GM08714 (cell line): Measurements from ENCODE around the gene PTK6.
"Not testable (repeated sequence)": the region's sequence is repeated elsewhere in the genome, so short reads cannot be mapped to it uniquely, and the experiment has no call there.

Experiments
- H3K4me3 ChIP-seq: fragments of 200-500 bp; sonication (Bioruptor generic); 2 replicates; pipeline ENCODE4 v1.5.1; 2014; ENCODE audit warnings: mild to moderate bottlenecking, low read length, inconsistent platforms
- ZNF274 ChIP-seq: IDR thresholded peaks from 2 replicates; pipeline ENCODE4 v1.6.1; 2012; ENCODE audit warnings: mild to moderate bottlenecking, low read depth, low read length

Gene PTK6

DNA sequence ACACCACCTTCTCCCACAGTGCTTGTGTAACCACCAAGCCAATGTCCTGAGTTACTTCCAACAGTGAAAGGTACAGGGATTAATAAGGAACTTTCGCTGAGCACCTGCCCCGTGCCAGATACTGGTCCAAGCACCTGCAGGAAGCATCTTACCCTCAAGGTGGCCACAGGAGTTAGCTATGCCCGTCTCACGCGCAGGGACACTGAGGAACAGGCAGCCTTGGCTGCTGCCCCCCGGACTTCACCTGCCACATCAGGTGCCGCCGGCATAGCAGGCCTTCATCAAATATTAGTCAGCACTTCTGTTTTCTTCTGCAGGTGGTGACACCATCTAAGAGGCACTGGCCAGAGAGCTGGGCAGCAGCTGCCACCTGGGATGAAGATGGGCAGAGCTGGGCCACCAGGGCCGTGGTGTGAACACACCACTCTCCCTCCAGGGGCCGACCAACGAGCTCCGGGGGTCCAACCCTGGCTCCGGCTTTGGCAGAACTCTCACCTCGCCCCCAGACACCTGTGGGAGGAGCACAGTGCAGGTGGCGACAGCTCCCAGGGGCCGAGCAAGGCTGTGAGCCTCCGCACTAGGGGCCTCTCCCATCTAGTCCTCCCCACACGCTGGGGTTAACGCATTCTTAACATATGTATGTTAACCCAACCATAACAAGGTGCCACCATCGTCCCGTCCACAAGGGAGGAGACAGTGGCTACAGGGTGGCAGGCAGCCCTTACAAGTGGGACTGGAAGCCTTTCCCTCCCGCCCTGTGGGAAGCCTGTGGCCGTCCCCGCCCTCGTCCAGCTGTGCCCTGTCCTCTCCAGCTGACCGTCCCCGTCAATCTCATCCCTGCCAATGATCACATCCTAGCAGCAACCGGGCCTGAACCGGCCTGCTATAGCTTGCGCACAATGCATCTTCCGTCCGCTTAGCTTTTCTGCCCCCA lies 19.5 kb downstream of the PTK6 start:
- no peak overlapping the region for H3K4me3 ChIP-seq
- no peak for TF ChIP-seq ZNF274

- H3K4me3 ChIP-seq, result not testable (repeated sequence)
Measured at GRCh38 chr20:63514520-63514919, 22.7 kb downstream of the PTK6 start.

DNA sequence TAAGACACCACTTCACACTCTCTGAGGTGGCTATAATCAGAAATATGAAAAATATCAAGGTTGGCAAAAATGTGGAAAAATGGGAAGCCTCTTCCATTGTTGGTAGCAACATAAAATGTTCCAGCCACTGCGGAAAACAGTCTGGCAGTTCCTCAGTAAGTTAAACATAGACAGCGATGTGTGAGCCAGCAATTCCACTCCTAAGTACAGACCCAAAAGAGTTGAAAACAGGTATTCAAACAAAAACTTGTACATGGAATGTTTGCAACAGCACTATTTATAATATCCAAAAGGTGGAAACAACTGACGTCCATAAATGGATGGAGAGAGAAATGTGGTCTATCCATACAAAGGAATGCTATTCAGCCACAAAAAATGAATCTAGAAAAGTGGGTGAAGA lies 24.0 kb downstream of the PTK6 start:
- TF ChIP-seq ZNF274, result no peak
- H3K4me3 ChIP-seq, result no peak overlapping the region

DNA sequence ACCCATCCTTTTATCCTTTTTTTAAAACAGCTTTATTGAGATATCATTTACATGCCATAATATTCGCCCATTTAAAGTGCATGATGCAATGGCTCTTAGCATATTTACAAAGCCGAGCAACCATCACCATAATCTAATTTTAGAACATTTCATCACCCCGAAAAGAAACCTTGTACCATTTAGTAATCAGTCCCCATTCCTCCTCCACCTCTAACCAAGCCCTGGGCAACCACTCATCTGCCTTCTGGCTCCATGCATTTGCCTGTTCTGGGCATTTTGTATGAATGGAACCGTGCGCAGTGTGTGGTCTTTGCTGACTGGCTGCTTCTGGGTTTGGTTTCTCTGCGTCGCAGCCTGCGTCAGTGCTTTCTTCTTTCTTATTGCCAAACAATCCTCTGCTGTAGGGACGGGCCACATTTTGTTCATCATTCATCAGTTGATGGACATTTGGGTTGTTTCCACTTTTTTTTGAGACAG lies 28.1 kb downstream of the PTK6 start:
- H3K4me3 ChIP-seq, result no peak overlapping the region
- TF ChIP-seq ZNF274, result no peak

DNA sequence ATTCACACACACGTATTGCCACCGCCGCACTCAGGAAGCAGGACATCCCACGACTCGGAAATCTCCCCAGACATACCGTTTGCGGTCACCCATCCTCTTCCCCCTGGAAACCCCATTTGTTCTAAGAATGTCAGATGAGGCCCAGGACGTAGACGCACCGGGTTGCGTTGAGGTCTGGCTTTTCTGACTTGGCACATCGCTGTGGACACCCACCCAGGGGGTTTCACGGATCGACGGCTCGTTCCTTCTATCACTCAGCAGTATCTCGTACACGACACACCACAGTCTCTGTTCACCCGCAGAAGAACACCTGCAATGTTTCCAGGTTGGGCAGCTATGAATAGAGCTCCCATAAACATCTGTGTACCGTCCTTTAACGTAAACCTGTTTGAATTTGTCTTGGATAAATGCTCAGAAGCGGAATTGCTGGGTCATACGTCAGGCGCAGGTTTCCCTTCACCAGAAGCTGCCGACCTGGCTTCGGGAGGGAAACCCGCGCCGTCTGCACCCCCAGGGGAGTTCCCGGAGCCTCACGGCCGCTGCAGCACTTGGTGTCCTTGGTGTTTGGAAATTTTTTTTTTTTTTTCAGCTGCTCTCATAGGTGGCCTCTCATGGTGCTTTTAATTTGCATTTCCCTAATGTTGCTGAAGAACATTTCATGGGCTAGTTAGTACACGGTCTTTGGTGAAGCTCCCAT lies 29.0 kb downstream of the PTK6 start:
- H3K4me3 ChIP-seq, result no peak overlapping the region
- TF ChIP-seq ZNF274, result no peak

DNA sequence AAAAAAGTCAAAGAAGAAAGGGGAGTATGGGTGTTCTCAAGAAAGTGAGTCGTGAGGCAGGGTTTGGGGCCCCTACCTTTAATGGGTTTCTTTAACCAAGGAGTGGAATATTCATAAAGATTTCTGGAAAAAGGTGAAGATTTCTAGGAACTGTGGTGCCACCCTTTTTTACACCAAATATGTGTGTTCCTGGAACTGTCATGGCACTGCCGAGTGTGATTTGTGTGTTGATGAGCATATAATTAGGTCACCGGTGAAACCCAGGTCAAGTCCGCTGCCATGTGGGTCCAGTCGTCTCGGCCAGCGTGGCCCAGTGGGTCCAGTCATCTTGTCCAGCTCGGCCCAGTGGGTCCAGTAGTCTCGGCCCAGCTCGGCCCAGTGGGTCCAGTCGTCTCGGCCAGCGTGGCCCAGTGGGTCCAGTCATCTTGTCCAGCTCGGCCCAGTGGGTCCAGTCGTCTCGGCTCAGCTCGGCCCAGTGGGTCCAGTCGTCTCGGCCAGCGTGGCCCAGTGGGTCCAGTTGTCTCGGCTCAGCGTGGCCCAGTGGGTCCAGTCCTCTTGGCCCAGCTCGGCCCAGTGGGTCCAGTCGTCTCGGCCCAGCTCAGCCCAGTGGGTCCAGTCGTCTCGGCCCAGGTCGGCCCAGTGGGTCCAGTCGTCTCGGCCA lies 30.0 kb downstream of the PTK6 start:
- TF ChIP-seq ZNF274, result no peak
- no peak overlapping the region for H3K4me3 ChIP-seq

DNA sequence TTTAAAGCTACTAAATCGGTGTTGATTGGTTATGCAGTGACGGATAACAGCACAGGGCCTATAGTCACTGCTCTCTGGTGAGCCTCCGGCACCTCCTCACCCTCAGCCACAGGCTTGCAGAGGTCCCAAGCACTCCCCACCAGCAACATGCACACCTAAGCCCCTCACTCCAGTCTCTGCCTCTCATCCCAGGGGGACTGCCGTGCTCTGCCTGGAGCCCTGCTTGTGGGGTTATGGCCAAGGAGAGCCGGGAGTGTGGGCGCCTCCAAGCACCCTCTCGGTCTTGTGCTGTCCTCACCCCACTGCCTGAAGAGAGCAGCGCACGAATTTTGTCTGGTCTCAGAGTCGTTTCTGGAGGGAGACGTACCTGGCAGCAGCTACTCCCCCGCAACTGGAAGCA lies 31.5 kb downstream of the PTK6 start:
- no peak for TF ChIP-seq ZNF274

DNA sequence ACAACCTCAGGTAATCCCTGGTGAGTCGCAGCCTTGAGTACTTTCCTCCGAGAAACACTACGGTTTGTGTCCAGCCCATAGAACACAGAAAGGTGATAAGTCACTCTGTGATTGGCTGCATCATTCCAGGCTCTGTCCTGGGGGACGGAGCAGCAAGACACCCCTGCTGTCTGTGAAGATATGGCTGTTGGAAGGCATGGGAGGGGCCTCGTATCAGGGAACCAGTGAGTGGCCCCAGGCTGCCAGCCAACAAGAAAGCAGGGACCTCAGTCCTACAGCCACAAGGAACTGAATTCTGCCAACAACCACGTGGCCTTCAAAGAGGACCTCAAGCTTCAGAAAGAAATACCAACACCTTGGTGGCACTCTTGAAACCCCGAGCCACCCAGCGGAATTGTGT lies 31.9 kb downstream of the PTK6 start:
- H3K4me3 ChIP-seq, result no peak overlapping the region
- no peak for TF ChIP-seq ZNF274

More for the DNA sequence above, 31.5 kb downstream of the PTK6 start:
- H3K4me3 ChIP-seq, result no peak overlapping the region

DNA sequence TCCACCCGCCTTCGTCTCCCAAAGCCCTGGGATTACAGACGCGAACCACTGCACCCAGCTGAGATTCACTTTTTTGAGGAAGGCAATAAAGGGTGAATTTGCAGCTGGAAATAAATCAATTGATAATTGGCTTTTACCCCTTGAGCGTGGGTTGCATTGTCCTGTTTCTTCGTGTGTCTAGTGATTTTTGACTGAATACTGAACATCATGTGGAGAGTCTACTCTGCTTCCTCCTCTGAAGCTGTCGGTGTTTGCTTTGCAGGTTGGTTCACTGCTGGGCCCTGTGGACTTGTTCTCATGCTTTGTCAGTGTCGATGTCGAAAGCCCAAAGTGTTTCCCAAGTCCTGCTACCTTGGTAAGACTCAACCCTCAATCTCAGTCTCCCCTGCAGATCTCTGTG lies 32.5 kb downstream of the PTK6 start:
- TF ChIP-seq ZNF274, result no peak
- no peak overlapping the region for H3K4me3 ChIP-seq

DNA sequence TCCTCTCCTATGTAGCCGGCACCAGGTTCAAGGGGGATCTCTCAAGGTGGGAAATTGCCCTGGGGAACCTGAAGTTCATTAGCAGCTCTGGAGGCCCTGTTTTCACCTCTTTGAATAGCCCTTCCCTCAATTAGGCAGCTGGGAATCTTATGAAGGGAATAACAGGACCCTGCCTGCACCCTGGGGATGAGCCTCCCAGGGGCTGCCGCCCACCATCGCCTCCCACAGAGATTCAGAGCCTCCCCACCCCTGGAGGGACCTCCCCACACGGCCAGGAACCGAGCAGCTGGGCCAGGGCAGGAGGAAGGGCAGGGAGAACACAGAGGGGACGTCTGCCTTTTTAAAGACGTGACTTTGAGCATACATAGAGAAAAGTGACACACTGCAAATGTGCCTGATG lies 33.7 kb downstream of the PTK6 start:
- H3K4me3 ChIP-seq, result no peak overlapping the region
- TF ChIP-seq ZNF274, result no peak

DNA sequence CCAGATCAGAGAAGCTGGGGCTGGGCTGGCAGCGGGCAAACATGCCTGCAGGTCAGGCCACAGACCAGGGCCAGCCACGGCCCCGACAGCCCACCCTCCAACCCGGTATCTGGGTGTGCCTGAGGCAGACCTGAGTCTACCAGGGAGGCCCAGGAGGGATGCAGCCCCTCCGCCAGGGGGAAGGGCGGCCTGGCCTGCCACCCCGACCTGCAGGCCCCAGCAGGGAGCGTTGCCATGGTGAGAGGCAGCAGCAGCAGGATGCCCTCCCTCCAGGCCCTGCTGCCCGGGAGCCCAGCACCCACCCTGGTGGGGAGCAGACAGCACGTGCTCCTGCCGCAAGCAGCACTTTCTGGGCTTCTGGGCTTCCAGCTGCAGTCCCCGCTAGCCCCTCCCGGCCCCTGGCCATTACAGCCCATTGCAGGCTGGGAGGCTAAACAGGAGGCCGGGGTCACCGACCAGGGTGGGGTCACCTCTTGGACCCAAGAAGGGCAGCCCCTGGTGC lies 34.5 kb downstream of the PTK6 start:
- no peak overlapping the region for H3K4me3 ChIP-seq
- no peak for TF ChIP-seq ZNF274

DNA sequence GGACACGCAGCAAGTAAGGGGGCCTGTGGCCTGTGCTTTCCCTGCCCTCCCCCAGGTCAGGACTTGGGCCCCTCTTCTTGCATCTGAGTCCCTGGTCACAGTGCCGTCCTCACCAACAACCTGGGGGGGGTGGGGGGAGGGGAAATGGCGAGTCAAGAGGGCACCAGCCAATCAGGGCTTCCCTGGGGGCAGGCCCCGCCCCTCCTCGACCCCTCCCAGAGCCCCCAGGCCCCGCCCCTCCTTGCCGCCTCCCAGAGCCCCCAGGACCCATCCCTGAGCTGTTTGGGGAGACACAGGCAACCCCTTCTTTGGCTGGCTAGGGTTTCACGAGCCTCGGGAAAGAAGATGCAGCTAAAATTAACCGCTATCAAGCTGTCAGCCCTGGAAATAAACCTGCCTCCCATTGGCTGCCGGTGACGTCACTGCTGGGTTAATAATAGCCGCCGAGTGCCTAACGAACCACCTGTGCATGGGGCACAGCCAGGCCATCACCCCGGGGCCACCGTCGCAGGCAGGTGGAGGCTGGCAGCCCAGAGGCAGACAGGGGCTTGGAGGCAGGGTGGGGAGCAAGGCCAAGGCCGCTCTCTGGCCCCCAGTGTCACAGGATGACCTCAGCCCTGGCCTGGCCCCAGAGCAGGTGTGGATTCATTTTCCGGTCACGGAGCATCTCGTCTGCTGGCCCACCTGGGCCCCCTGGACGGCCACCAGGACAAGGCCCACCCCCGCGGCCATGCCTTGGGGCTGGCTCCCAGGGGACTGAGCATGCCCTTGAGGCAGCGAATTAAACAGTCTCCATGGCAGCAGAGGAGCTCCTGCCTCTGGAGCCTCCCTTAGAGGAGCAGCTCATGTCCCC lies 35.1 kb downstream of the PTK6 start:
- no peak overlapping the region for H3K4me3 ChIP-seq
- TF ChIP-seq ZNF274, result no peak

DNA sequence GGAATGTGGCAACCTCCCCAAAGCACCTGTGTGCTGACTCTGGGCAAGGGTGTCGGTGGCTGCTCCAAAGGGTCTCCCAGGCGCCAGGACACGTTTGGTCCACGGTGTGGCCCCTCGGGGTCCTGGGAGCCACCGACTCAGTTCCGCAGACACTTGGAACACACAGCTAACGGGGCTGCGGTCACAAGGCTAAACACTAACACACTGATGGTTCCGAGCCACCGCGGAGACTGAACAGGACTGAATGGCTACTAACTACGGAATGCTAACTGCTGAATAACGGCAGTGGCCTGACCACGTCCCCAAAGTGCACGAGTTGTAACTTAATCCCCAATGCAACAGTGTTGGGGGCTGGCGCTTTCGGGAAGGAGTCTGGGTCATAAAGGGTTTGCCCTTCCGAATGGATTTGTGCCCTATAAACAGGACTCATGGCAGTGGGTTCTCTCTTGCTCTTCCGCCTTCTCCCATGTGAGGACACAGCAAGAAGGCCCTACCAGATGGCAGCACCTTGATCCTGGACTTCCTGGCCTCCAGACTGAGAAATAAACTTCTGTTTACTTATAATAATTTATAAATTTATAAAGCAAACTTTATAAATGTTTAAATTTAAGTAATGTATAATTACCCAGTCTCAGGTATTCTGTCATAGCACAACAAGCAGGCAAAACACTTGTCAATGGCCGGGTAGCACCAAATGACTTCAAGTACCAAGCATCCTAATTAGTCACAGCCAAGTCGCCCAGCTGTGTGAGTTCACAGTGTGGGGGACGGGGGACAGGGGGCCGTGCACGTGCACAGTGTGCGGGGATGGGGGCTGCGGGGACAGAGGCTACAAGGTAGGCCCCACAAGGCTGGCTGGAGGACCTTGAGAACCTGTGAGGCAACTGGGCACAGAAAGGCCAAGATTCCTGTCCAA lies 36.0 kb downstream of the PTK6 start:
- H3K4me3 ChIP-seq, result no peak overlapping the region
- TF ChIP-seq ZNF274, result no peak
